ENCODE results near the gene EMCN. TPM values are rescaled to one million over a fixed set of nuclear protein-coding genes. Genes with fewer than 3 reads are reported as not detected.

Gene EMCN
- total and polyA plus RNA-seq, 2 of the 8 experiments (the other 6 are each of a cell fraction or from before 2014, with no cell fraction given), result not detected

DNA sequence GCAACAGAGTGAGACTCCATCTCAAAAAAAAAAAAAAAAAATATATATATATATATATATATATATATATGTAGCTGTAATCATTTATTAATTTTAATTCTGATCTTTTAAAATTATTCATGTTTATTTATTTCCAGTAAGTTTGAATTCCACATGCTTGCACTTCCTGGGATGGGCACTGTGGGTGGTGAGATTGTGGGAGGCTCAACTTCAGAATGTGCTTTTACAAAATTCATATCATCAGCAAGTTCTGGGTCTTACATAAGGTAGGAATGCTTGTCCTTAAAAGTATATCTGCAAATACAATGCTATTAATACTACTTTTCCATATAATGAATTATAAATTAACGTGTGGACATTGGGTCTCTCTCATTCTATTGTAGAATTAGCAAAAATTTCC lies 156.5 kb downstream of the EMCN start:
- Histone ChIP-seq H4K8ac (ENCODE audit: extremely low read depth, insufficient read depth, low read length) (no peak overlapping the region), H2BK5ac (ENCODE audit: low read depth, low read length) (no peak overlapping the region), H3K4ac (replicated peaks; ENCODE audit: insufficient read length, low read depth, low read length) (no peak overlapping the region), H2BK15ac (ENCODE audit: low read length) (no peak overlapping the region), H2AFZ (ENCODE audit: low read length) (no peak overlapping the region), H3K18ac (ENCODE audit: extremely low read depth, low read length) (no peak overlapping the region), H2AK5ac (ENCODE audit: low read depth, low read length) (no peak overlapping the region), H2BK12ac (ENCODE audit: low read depth, low read length) (no peak overlapping the region), H3K4me3 (ENCODE audit: extremely low read depth in 1 of 4, insufficient read depth in 2 of 4, low read depth in 3 of 4, low read length in 4 of 4) (no peak overlapping the region), H3K56ac (replicated peaks; ENCODE audit: insufficient read length, low read depth, low read length) (no peak overlapping the region), H2BK20ac (ENCODE audit: low read length) (no peak overlapping the region), H4K91ac (replicated peaks; ENCODE audit: insufficient read length, low read length) (no peak overlapping the region), H3K79me1 (ENCODE audit: low read depth, low read length) (no peaks in the 10 kb centered on the region), H3K4me2 (ENCODE audit: insufficient read depth in 1 of 2, low read depth in 2 of 2, low read length in 2 of 2) (no peak overlapping the region), H4K5ac (ENCODE audit: insufficient read length, low read depth, low read length) (no peak overlapping the region), H3K36me3 (ENCODE audit: control insufficient read depth in 2 of 4, insufficient read depth in 4 of 4, low read length in 3 of 4) (no peaks in the 10 kb centered on the region), H2BK120ac (replicated peaks; ENCODE audit: low read depth, low read length) (no peak overlapping the region), H3K14ac (ENCODE audit: insufficient read length) (no peak overlapping the region), H4K20me1 (replicated peaks in 1 of 2; ENCODE audit: control insufficient read depth in 1 of 2, insufficient read depth in 2 of 2, low read length in 2 of 2) (no peaks in the 10 kb centered on the region), H3K27ac (ENCODE audit: low read depth, low read length) (no peak overlapping the region), H3K4me1 (replicated peaks in 1 of 4; ENCODE audit: control insufficient read depth in 3 of 4, insufficient read depth in 4 of 4, low read length in 3 of 4) (no peaks in the 10 kb centered on the region), H3K9ac (replicated peaks in 1 of 4; ENCODE audit: extremely low read depth in 1 of 4, low read depth in 3 of 4, low read length in 3 of 4) (no peak overlapping the region), H3K23me2 (ENCODE audit: low read depth, low read length) (no peaks in the 10 kb centered on the region), H3K9me3 (ENCODE audit: insufficient read depth in 2 of 2, low read depth in 1 of 2, low read length in 1 of 2) (peaks cover 0 to 8% of the 10 kb centered on the region in 2 experiments; a peak in 1 of 4 replicates), H3K79me2 (ENCODE audit: control insufficient read depth in 1 of 2, insufficient read depth in 2 of 2, low read length in 2 of 2) (no peaks in the 10 kb centered on the region), H3K23ac (ENCODE audit: insufficient read length) (no peak overlapping the region), H3K27me3 (replicated peaks in 1 of 4; ENCODE audit: control insufficient read depth in 3 of 4, extremely low read depth in 1 of 4, insufficient read depth in 3 of 4, low read length in 3 of 4) (no peaks in the 10 kb centered on the region)
- TF ChIP-seq SAP30 (IDR thresholded peaks at IDR 0.05; ENCODE audit: insufficient read depth, insufficient replicate concordance, low read length) (no peak), POLR2A (IDR thresholded peaks at IDR 0.05; ENCODE audit: control extremely low read depth in 1 of 2, low read depth in 2 of 2, low read length in 2 of 2) (no peak), JUND (IDR thresholded peaks at IDR 0.05; ENCODE audit: low read length) (no peak), KDM5A (IDR thresholded peaks at IDR 0.05; ENCODE audit: low read length) (no peak), KDM1A (IDR thresholded peaks at IDR 0.05; ENCODE audit: borderline replicate concordance, low read length) (no peak), FOSL1 (IDR thresholded peaks at IDR 0.05; ENCODE audit: insufficient read depth, low read depth, low read length) (no peak), CTBP2 (IDR thresholded peaks at IDR 0.05; ENCODE audit: borderline replicate concordance, insufficient read depth, insufficient read length, low read length) (no peak), SP2 (IDR thresholded peaks at IDR 0.05; ENCODE audit: low read length) (no peak)
- FAIRE-seq (no peak), DNase-seq (ENCODE audit: low read depth in 1 of 2, low spot score in 2 of 2) (no peak)
- POLR2A ChIA-PET (ENCODE audit: partially characterized antibody), result no interaction called here
- WGBS, 2 experiments (ENCODE audit: extremely low coverage in 1 of 2, insufficient coverage in 1 of 2, insufficient read length in 1 of 2, insufficient replicate concordance in 2 of 2, low coverage in 1 of 2, low lambda C conversion rate in 2 of 2, missing lambda C conversion rate in 1 of 2), result 76% methylated on average over 1 of the region's 1 CpG; no CpG with 5 or more reads in 1 of the 2 experiments
- CTCF ChIA-PET (ENCODE audit: partially characterized antibody), result interaction anchor here (1.1 kb wide), 1 partner anchor 10 kb away, joined by 5 read pairs; no protein-coding TSS in a partner anchor
